A549 (cell line): Measurements from ENCODE around the gene AURKB. TPM values are rescaled to one million over a fixed set of nuclear protein-coding genes. Genes with fewer than 3 reads are reported as not detected.

ENCODE experiments used
- ATAC-seq, 2 experiments: fragments of 200-7000 bp in 1 of 2; fragments of >200 bp in 1 of 2; cut with Nextera tagmentation in 1 of 2; cut with Tn5 transposase in 1 of 2; 3 replicates each; pipeline versions ENCODE4 v1.8.0 to v1.9.1; 2018 to 2020; ENCODE audit warnings: mild to moderate bottlenecking in 1 of 2, moderate library complexity in 1 of 2
- CTCF ChIA-PET: fragments of 300-600 bp; sonication (Branson Sonifier 250); formaldehyde crosslinking; extraction: SDS; loops from one replicate; lab custom pipeline; 2021; ENCODE audit warnings: antibody characterized with exemption, inconsistent platforms; lab: Yijun Ruan, JAX
- POLR2A ChIA-PET: fragments of 350-600 bp; formaldehyde crosslinking; extraction: SDS; loops from one replicate; lab custom pipeline; 2021; ENCODE audit warnings: antibody characterized with exemption, inconsistent platforms; lab: Yijun Ruan, JAX
- DNase-seq, 2 experiments: peaks; one replicate each; pipeline versions ENCODE4 v3.0.0 to v3.0.0-alpha.2; 2011 to 2016; ENCODE audit warnings: low read depth in 1 of 2, low spot score in 1 of 2
- FAIRE-seq: peaks from 2 replicates; lab custom pipeline; 2011; peaks lifted over from hg19 to GRCh38; lab: Jason Lieb, UNC
- H3K27ac ChIP-seq, 2 experiments: fragments of >200 bp; sonication (Bioruptor Twin); formaldehyde crosslinking; 3 replicates each; pipeline ENCODE4 v1.5.1; 2016 to 2017
- H3K4me1 ChIP-seq: fragments of >200 bp; sonication (Bioruptor Twin); formaldehyde crosslinking; 3 replicates; pipeline ENCODE4 v1.6.1; 2016
- H3K4me2 ChIP-seq: fragments of >200 bp; sonication (Bioruptor Twin); formaldehyde crosslinking; 3 replicates; pipeline ENCODE4 v1.6.1; 2016
- H3K4me3 ChIP-seq: fragments of >200 bp; sonication (Bioruptor Twin); formaldehyde crosslinking; 3 replicates; pipeline ENCODE4 v1.5.1; 2016
- H3K9me3 ChIP-seq: fragments of >200 bp; sonication (Bioruptor Twin); formaldehyde crosslinking; 3 replicates; pipeline ENCODE4 v1.6.1; 2016
- BCL3 ChIP-seq: fragments of >200 bp; sonication (Bioruptor Twin); formaldehyde crosslinking; IDR thresholded peaks from 3 replicates; pipeline ENCODE4 v1.6.1; 2016
- CEBPB ChIP-seq, 2 experiments: fragments of >200 bp in 1 of 2; sonication (Bioruptor Twin) in 1 of 2; formaldehyde crosslinking in 1 of 2; IDR thresholded peaks; 2 replicates each; pipeline ENCODE4 v1.6.1; 2012 to 2016
- CHD4 ChIP-seq: fragments of 200-600 bp; sonication (generic); IDR thresholded peaks from 2 replicates; pipeline ENCODE4 v1.6.1; 2016; ENCODE audit warnings: antibody characterized with exemption, mild to moderate bottlenecking, borderline replicate concordance
- E2F6 ChIP-seq: IDR thresholded peaks from 2 replicates; pipeline ENCODE4 v1.6.1; 2012; ENCODE audit warnings: low read depth, borderline replicate concordance
- ESRRA ChIP-seq: fragments of 150-350 bp; IDR thresholded peaks from 2 replicates; pipeline ENCODE4 v1.6.1; 2014; ENCODE audit warnings: mild to moderate bottlenecking, low read length, borderline replicate concordance
- FOXS1 ChIP-seq: fragments of 250-450 bp; sonication (Bioruptor Pico); IDR thresholded peaks from 2 replicates; pipeline ENCODE4 v1.5.0; 2020; ENCODE audit warnings: mild to moderate bottlenecking, moderate library complexity
- GATA3 ChIP-seq: IDR thresholded peaks from 2 replicates; pipeline ENCODE4 v1.6.1; 2012; ENCODE audit warnings: borderline replicate concordance
- JUN ChIP-seq, 2 experiments: fragments of >200 bp; sonication (Bioruptor Twin); formaldehyde crosslinking; IDR thresholded peaks; 2 replicates in 1 of 2; 3 replicates in 1 of 2; pipeline ENCODE4 v1.6.1; 2016 to 2017
- MAX ChIP-seq: IDR thresholded peaks from 2 replicates; pipeline ENCODE4 v1.6.1; 2012
- MYC ChIP-seq: IDR thresholded peaks from 2 replicates; pipeline ENCODE4 v1.6.1; 2012; ENCODE audit warnings: mild to moderate bottlenecking, inconsistent platforms, low read length, improper control_type of control experiment, borderline replicate concordance
- NPAS2 ChIP-seq: fragments of 250-450 bp; sonication (Bioruptor Pico); IDR thresholded peaks from 2 replicates; pipeline ENCODE4 v1.8.0; 2022; ENCODE audit warnings: mild to moderate bottlenecking, moderate library complexity, borderline replicate concordance
- PHF8 ChIP-seq: fragments of 200-600 bp; sonication (generic); IDR thresholded peaks from 2 replicates; pipeline ENCODE4 v1.6.1; 2016; ENCODE audit warnings: low read depth, mild to moderate bottlenecking, antibody characterized with exemption, moderate library complexity, borderline replicate concordance
- POLR2A ChIP-seq: IDR thresholded peaks from 2 replicates; pipeline ENCODE4 v1.6.1; 2012; ENCODE audit warnings: mild to moderate bottlenecking, low read length
- RAD21 ChIP-seq, 2 experiments: fragments of >200 bp in 1 of 2; sonication (Bioruptor Twin) in 1 of 2; formaldehyde crosslinking in 1 of 2; IDR thresholded peaks in 1 of 2; conservative IDR thresholded peaks in 1 of 2; 2 replicates in 1 of 2; 3 replicates in 1 of 2; pipeline ENCODE4 v1.6.1; 2012 to 2018; ENCODE audit warnings: inconsistent platforms in 1 of 2
- RARB ChIP-seq: fragments of 250-450 bp; sonication (Bioruptor Pico); IDR thresholded peaks from 2 replicates; pipeline ENCODE4 v1.8.0; 2021; ENCODE audit warnings: mild to moderate bottlenecking, moderate library complexity
- USF2 ChIP-seq: fragments of 450-650 bp; IDR thresholded peaks from 2 replicates; pipeline ENCODE4 v1.6.1; 2014; ENCODE audit warnings: antibody characterized with exemption
- ZFP36 ChIP-seq: fragments of 450-650 bp; IDR thresholded peaks from 2 replicates; pipeline ENCODE4 v1.6.1; 2014; ENCODE audit warnings: borderline replicate concordance; ENCODE audit not compliant: partially characterized antibody
- WGBS: methylation state at CpG from one replicate; pipeline ENCODE4 v1.1.6; 2017; ENCODE audit errors: missing lambda C conversion rate; 5-methylcytosine and 5-hydroxymethylcytosine counted together
- polyA plus RNA-seq, 4 experiments: library from polyadenylated mRNA; depleted of rRNA in 3 of 4; stranded (reverse); fragments of >200 nt; fragmentation: RNase III in 1 of 4; extraction: RNeasy Plus Mini Kit Qiagen cat#74134 plus additional on column Dnase treatment in 1 of 4; gene quantifications; 2 replicates in 3 of 4; 3 replicates in 1 of 4; pipeline ENCODE4 v1.2.3, GENCODE V29; 2011 to 2017

The AURKB gene
- polyA plus RNA-seq, 2 of the 4 experiments (the other 2 are of a cell fraction), result 51.0 to 130 TPM

- ATAC-seq (peak; percentile 40 to 63), FAIRE-seq (peak; percentile 100)
- POLR2A ChIA-PET, result interaction anchor here (0.7 to 2.0 kb wide), 17 partner anchors 9 to 184 kb away, joined by 3 to 24 read pairs (median 4); partner anchors contain the start of genes AURKB, CTC1, HES7 and KRABD2
Observed at GRCh38 chr17:8192070-8192815, 18.1 kb downstream of the AURKB start.

GRCh38 chr17:8190506-8190905 lies 19.9 kb downstream of the AURKB start:
- Histone ChIP-seq H3K4me2 (peak overlapping the region; percentile 72), H3K9me3 (no peaks in the 10 kb centered on the region), H3K4me1 (peaks cover 40% of the 10 kb centered on the region), H3K27ac (peak overlapping the region; percentile 56 to 79), H3K4me3 (peak overlapping the region; percentile 11)
- no peak for TF ChIP-seq MAX
- DNase-seq, result no peak
- no peak for FAIRE-seq
- 37% methylated on average over 6 of the region's 6 CpGs for WGBS
- ChIA-PET CTCF (interaction anchor here (0.7 to 11.3 kb wide), 10 partner anchors 16 to 72 kb away, joined by 3 to 164 read pairs (median 6); partner anchors contain the start of genes ALOXE3 and AURKB), POLR2A (interaction anchor here (0.6 to 2.0 kb wide), 15 partner anchors 10 to 105 kb away, joined by 3 to 23 read pairs (median 6); partner anchors contain the start of genes AURKB, CTC1, HES7 and PFAS)
- no peak for ATAC-seq

More at GRCh38 chr17:8192070-8192815, 18.1 kb downstream of the AURKB start:
- H3K27ac ChIP-seq, result peak overlapping the region; percentile 68 to 79
- H3K4me2 ChIP-seq, result peak overlapping the region; percentile 77
- H3K4me1 ChIP-seq, result peaks cover 46% of the 10 kb centered on the region
- DNase-seq, result peak; percentile 97
- peak overlapping the region; percentile 40 for H3K4me3 ChIP-seq
- 2% methylated on average over 12 of the region's 12 CpGs for WGBS
- no peaks in the 10 kb centered on the region for H3K9me3 ChIP-seq
- CTCF ChIA-PET, result interaction anchor here (0.8 to 11.3 kb wide), 6 partner anchors 14 to 73 kb away, joined by 3 to 164 read pairs (median 5); partner anchors contain the start of genes AURKB and CTC1
- TF ChIP-seq NPAS2 (CRISPR knock-in tag), result no peak
- TF ChIP-seq JUN (IDR thresholded peaks at IDR 0.05), result peak; percentile 49 to 51; a peak in 2 of 5 replicates
- TF ChIP-seq RAD21 (conservative IDR thresholded peaks at IDR 0.05 in 1 of 2, IDR thresholded peaks at IDR 0.05 in 1 of 2), result no peak
- peak; percentile 100 for TF ChIP-seq USF2
- TF ChIP-seq E2F6, result 0 out of 2 replicates have a peak, but pooled peaks have one; percentile 26
- TF ChIP-seq MAX, result peak; percentile 69
- TF ChIP-seq ESRRA, result no peak
- no peak for TF ChIP-seq CHD4
- no peak for TF ChIP-seq MYC
- no peak; the same call in 1 of the 2 replicates for TF ChIP-seq GATA3
- TF ChIP-seq PHF8, result peak; percentile 42; the same call in 1 of the 2 replicates
- TF ChIP-seq BCL3, result 0 out of 3 replicates have a peak, but pooled peaks have one; percentile 31
- peak; percentile 28; the same call in 1 of the 2 replicates for TF ChIP-seq POLR2A
- TF ChIP-seq CEBPB (IDR thresholded peaks at IDR 0.05), result peak in 1 of 2 experiments; percentile 42; a peak in 1 of 4 replicates
- TF ChIP-seq RARB (CRISPR knock-in tag), result no peak
- no peak for TF ChIP-seq FOXS1 (CRISPR knock-in tag)
- no peak for TF ChIP-seq ZFP36
